22Rv1 (cell line): ENCODE data around the gene LEMD3.

ENCODE experiments used
- H3K27ac ChIP-seq: fragments of 450-650 bp; 2 replicates; pipeline ENCODE4 v1.5.1; 2017
- ZFX ChIP-seq: fragments of 450-650 bp; IDR thresholded peaks from 2 replicates; pipeline ENCODE4 v1.6.1; 2017; ENCODE audit warnings: antibody characterized with exemption, borderline replicate concordance
- TF ChIP-seq, protein P1 (sequence below): fragments of 450-650 bp; IDR thresholded peaks from 2 replicates; pipeline ENCODE4 v1.5.1; 2017; ENCODE audit warnings: mild to moderate bottlenecking

The LEMD3 gene

GRCh38 chr12:65195387-65196055 is 26.1 kb downstream of the LEMD3 start:
- TF ChIP-seq, protein P1, sequence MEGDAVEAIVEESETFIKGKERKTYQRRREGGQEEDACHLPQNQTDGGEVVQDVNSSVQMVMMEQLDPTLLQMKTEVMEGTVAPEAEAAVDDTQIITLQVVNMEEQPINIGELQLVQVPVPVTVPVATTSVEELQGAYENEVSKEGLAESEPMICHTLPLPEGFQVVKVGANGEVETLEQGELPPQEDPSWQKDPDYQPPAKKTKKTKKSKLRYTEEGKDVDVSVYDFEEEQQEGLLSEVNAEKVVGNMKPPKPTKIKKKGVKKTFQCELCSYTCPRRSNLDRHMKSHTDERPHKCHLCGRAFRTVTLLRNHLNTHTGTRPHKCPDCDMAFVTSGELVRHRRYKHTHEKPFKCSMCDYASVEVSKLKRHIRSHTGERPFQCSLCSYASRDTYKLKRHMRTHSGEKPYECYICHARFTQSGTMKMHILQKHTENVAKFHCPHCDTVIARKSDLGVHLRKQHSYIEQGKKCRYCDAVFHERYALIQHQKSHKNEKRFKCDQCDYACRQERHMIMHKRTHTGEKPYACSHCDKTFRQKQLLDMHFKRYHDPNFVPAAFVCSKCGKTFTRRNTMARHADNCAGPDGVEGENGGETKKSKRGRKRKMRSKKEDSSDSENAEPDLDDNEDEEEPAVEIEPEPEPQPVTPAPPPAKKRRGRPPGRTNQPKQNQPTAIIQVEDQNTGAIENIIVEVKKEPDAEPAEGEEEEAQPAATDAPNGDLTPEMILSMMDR, result no peak
- no peak for TF ChIP-seq ZFX
- no peak overlapping the region for H3K27ac ChIP-seq

GRCh38 chr12:65196762-65197567 is 27.6 kb downstream of the LEMD3 start:
- no peak overlapping the region for H3K27ac ChIP-seq
- no peak for TF ChIP-seq ZFX
- TF ChIP-seq, protein P1, result no peak

- no peak for TF ChIP-seq ZFX
- TF ChIP-seq, protein P1, result no peak
- no peak overlapping the region for H3K27ac ChIP-seq
These were observed 30.2 kb downstream of the LEMD3 start for GRCh38 chr12:65199604-65200003.

GRCh38 chr12:65200007-65200665 is 30.8 kb downstream of the LEMD3 start:
- no peak overlapping the region for H3K27ac ChIP-seq
- TF ChIP-seq, protein P1, result no peak
- no peak for TF ChIP-seq ZFX

- no peak for TF ChIP-seq ZFX
- TF ChIP-seq, protein P1, result no peak
- H3K27ac ChIP-seq, result no peak overlapping the region
These were observed 34.0 kb downstream of the LEMD3 start for GRCh38 chr12:65203376-65203775.

DNA sequence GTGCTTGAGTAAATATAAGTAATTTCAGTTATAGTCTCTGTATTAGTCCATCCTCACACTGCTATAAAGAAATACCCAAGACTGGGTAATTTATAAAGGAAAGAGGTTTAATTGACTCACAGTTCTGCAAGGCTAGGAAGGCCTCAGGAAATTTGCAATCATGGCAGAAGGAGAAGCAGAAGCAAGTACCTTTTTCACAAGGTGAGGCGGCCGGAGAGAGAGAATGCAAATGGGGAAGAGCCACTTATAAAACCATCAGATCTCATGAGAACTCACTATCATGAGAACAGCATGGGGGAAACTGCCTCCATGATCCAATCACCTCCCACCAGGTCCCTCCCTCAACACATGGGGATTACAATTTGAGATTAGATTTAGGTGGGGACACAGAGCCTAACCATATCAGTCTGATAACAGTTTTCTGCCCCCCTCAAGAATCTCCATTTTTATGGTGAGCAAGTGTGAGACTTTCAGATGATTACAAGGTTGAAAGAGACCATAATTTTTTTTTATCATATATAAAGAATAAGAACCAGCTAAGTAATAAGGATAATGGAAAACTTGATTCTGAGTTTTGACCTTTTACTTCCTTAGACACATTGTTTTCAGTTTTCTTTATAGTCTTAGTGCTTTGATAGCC is 35.6 kb downstream of the LEMD3 start:
- TF ChIP-seq, protein P1, result no peak
- no peak for TF ChIP-seq ZFX
- H3K27ac ChIP-seq, result no peak overlapping the region
